Measurements from ENCODE around the gene KRT6B. TPM values are rescaled to one million over a fixed set of nuclear protein-coding genes. Genes with fewer than 3 reads are reported as not detected.

KRT6B gene
- polyA plus RNA-seq, 1 donor (not counting 4 experiments of a cell fraction or from before 2014, with no cell fraction given), result 2,016 TPM

GRCh38 chr12:52444647-52445595 is 7.0 kb downstream of the KRT6B start:
- H3K9ac ChIP-seq (ENCODE audit: control insufficient read depth, extremely low read depth, insufficient read depth, low read length), result no peak overlapping the region
- dilution Hi-C loops (cut with MboI; ENCODE audit: extremely low pct_ligation_motif_present, low sequenced_read_pairs), result no loop called here
- peaks cover 38% of the 10 kb centered on the region for H3K4me1 ChIP-seq (ENCODE audit: control insufficient read depth, extremely low read depth, insufficient read depth, low read length)
- no peak overlapping the region for H3K27ac ChIP-seq (ENCODE audit: control insufficient read depth, insufficient read depth, low read length)
- H3K9me1 ChIP-seq (ENCODE audit: control insufficient read depth, extremely low read depth, insufficient read depth, low read length), result no peaks in the 10 kb centered on the region
- TF ChIP-seq CTCF (optimal IDR thresholded peaks at IDR 0.05 in 1 of 3, IDR thresholded peaks at IDR 0.05 in 1 of 3, conservative IDR thresholded peaks at IDR 0.05 in 1 of 3; ENCODE audit: extremely low read depth in 1 of 3, insufficient read depth in 2 of 3, low read length in 3 of 3), result no peak
- TF ChIP-seq EZH2 (IDR thresholded peaks at IDR 0.05; ENCODE audit: low read length), result no peak
- no peak overlapping the region for H3K4me3 ChIP-seq (ENCODE audit: control insufficient read depth in 2 of 3, extremely low read depth in 1 of 3, insufficient read depth in 2 of 3, low read depth in 1 of 3, low read length in 3 of 3)
- no peak for DNase-seq (ENCODE audit: low read depth, low spot score)
- FAIRE-seq, result peak; percentile 34
- no peaks in the 10 kb centered on the region for H3K9me3 ChIP-seq (ENCODE audit: control insufficient read depth, low read depth, low read length)
- H4K20me1 ChIP-seq (ENCODE audit: control insufficient read depth, extremely low read depth, insufficient read depth, low read length), result no peaks in the 10 kb centered on the region
- peaks cover 4 to 12% of the 10 kb centered on the region in 2 experiments for H3K36me3 ChIP-seq (ENCODE audit: control insufficient read depth in 2 of 2, extremely low read depth in 1 of 2, insufficient read depth in 2 of 2, low read length in 2 of 2)
- no peak overlapping the region for H2AFZ ChIP-seq (ENCODE audit: control insufficient read depth, low read length)
- H3K27me3 ChIP-seq (ENCODE audit: control insufficient read depth, extremely low read depth, insufficient read depth, low read length), result no peaks in the 10 kb centered on the region
- no peaks in the 10 kb centered on the region for H3K79me2 ChIP-seq (ENCODE audit: control insufficient read depth, insufficient read depth, low read length)
- no peak overlapping the region for H3K4me2 ChIP-seq (ENCODE audit: control insufficient read depth, extremely low read depth, insufficient read depth, low read depth, low read length)

- no peaks in the 10 kb centered on the region for H3K9me3 ChIP-seq (ENCODE audit: control insufficient read depth, low read depth, low read length)
- no peaks in the 10 kb centered on the region for H4K20me1 ChIP-seq (ENCODE audit: control insufficient read depth, extremely low read depth, insufficient read depth, low read length)
- H3K4me3 ChIP-seq (ENCODE audit: control insufficient read depth in 2 of 3, extremely low read depth in 1 of 3, insufficient read depth in 2 of 3, low read depth in 1 of 3, low read length in 3 of 3), result no peak overlapping the region
- FAIRE-seq (no peak), DNase-seq (ENCODE audit: low read depth, low spot score) (no peak)
- no peak overlapping the region for H2AFZ ChIP-seq (ENCODE audit: control insufficient read depth, low read length)
- no peak for TF ChIP-seq CTCF (optimal IDR thresholded peaks at IDR 0.05 in 1 of 3, IDR thresholded peaks at IDR 0.05 in 1 of 3, conservative IDR thresholded peaks at IDR 0.05 in 1 of 3; ENCODE audit: extremely low read depth in 1 of 3, insufficient read depth in 2 of 3, low read length in 3 of 3)
- TF ChIP-seq EZH2 (IDR thresholded peaks at IDR 0.05; ENCODE audit: low read length), result no peak
- H3K4me2 ChIP-seq (ENCODE audit: control insufficient read depth, extremely low read depth, insufficient read depth, low read depth, low read length), result no peak overlapping the region
- H3K79me2 ChIP-seq (ENCODE audit: control insufficient read depth, insufficient read depth, low read length), result no peaks in the 10 kb centered on the region
- no peaks in the 10 kb centered on the region for H3K27me3 ChIP-seq (ENCODE audit: control insufficient read depth, extremely low read depth, insufficient read depth, low read length)
- no peak overlapping the region for H3K27ac ChIP-seq (ENCODE audit: control insufficient read depth, insufficient read depth, low read length)
- dilution Hi-C loops (cut with MboI; ENCODE audit: extremely low pct_ligation_motif_present, low sequenced_read_pairs), result no loop called here
- H3K4me1 ChIP-seq (ENCODE audit: control insufficient read depth, extremely low read depth, insufficient read depth, low read length), result peaks cover 47% of the 10 kb centered on the region
- no peaks in the 10 kb centered on the region for H3K9me1 ChIP-seq (ENCODE audit: control insufficient read depth, extremely low read depth, insufficient read depth, low read length)
- H3K36me3 ChIP-seq (ENCODE audit: control insufficient read depth in 2 of 2, extremely low read depth in 1 of 2, insufficient read depth in 2 of 2, low read length in 2 of 2), result peaks cover 4 to 12% of the 10 kb centered on the region in 2 experiments
- H3K9ac ChIP-seq (ENCODE audit: control insufficient read depth, extremely low read depth, insufficient read depth, low read length), result no peak overlapping the region
These were observed 8.0 kb downstream of the KRT6B start for GRCh38 chr12:52443966-52444365.

All from keratinocyte (primary cell).